Activated naive CD8-positive, alpha-beta T cell treated with anti-CD3 and anti-CD28 coated beads, Interleukin-2, amount 50 U/mL, for 24 hours (primary cell): Measurements from ENCODE around the gene APCDD1.

Source experiments
- ATAC-seq: fragments of 150-1000 bp; cut with Tn5 transposase; one replicate; pipeline ENCODE4 v1.10.0; 2021
- DNase-seq: peaks from one replicate; pipeline ENCODE4 v3.0.0; 2021
- H3K27ac Mint-ChIP-seq: one replicate; pipeline ENCODE4 v1.8.0; 2021; ENCODE audit warnings: mild to moderate bottlenecking, mixed read lengths
- H3K27me3 Mint-ChIP-seq: one replicate; pipeline ENCODE4 v1.8.0; 2021; ENCODE audit warnings: mixed read lengths
- H3K36me3 Mint-ChIP-seq: one replicate; pipeline ENCODE4 v1.8.0; 2021; ENCODE audit warnings: low read depth, mixed read lengths
- H3K4me1 Mint-ChIP-seq: one replicate; pipeline ENCODE4 v1.8.0; 2021; ENCODE audit warnings: mixed read lengths
- H3K4me3 Mint-ChIP-seq: one replicate; pipeline ENCODE4 v1.8.0; 2021; ENCODE audit warnings: mild to moderate bottlenecking, moderate library complexity, mixed read lengths
- H3K9me3 Mint-ChIP-seq: one replicate; pipeline ENCODE4 v1.8.0; 2021; ENCODE audit warnings: mixed read lengths

APCDD1 gene

GRCh38 chr18:10444314-10445006 is 10.0 kb upstream of the APCDD1 start:
- DNase-seq (no peak), ATAC-seq (no peak)
- Mint-ChIP-seq H3K36me3 (no peaks in the 10 kb centered on the region), H3K9me3 (no peaks in the 10 kb centered on the region), H3K4me3 (no peak overlapping the region), H3K4me1 (no peaks in the 10 kb centered on the region), H3K27ac (no peak overlapping the region), H3K27me3 (no peaks in the 10 kb centered on the region)

- Mint-ChIP-seq H3K4me1 (no peaks in the 10 kb centered on the region), H3K4me3 (no peak overlapping the region), H3K36me3 (no peaks in the 10 kb centered on the region), H3K27me3 (peaks cover 18% of the 10 kb centered on the region), H3K27ac (no peak overlapping the region), H3K9me3 (no peaks in the 10 kb centered on the region)
- DNase-seq (no peak), ATAC-seq (no peak)
Observed at GRCh38 chr18:10449396-10449795, 5.0 kb upstream of the APCDD1 start.

GRCh38 chr18:10450986-10451385 is 3.4 kb upstream of the APCDD1 start:
- no peak overlapping the region for H3K27ac Mint-ChIP-seq
- H3K4me3 Mint-ChIP-seq: no peak overlapping the region
- no peak for DNase-seq
- no peaks in the 10 kb centered on the region for H3K9me3 Mint-ChIP-seq
- peaks cover 27% of the 10 kb centered on the region for H3K27me3 Mint-ChIP-seq
- H3K4me1 Mint-ChIP-seq: peaks cover 4% of the 10 kb centered on the region
- no peaks in the 10 kb centered on the region for H3K36me3 Mint-ChIP-seq
- ATAC-seq: no peak

GRCh38 chr18:10453261-10453805 is 1.1 kb upstream of the APCDD1 start:
- H3K27ac Mint-ChIP-seq: no peak overlapping the region
- H3K36me3 Mint-ChIP-seq: no peaks in the 10 kb centered on the region
- ATAC-seq (no peak), DNase-seq (no peak)
- peaks cover 4% of the 10 kb centered on the region for H3K4me1 Mint-ChIP-seq
- no peak overlapping the region for H3K4me3 Mint-ChIP-seq
- no peaks in the 10 kb centered on the region for H3K9me3 Mint-ChIP-seq
- peaks cover 40% of the 10 kb centered on the region for H3K27me3 Mint-ChIP-seq

GRCh38 chr18:10454681-10455557 is 484 bp downstream of the APCDD1 start:
- H3K27me3 Mint-ChIP-seq: peaks cover 40% of the 10 kb centered on the region
- H3K4me1 Mint-ChIP-seq: peaks cover 4% of the 10 kb centered on the region
- H3K27ac Mint-ChIP-seq: no peak overlapping the region
- ATAC-seq (no peak), DNase-seq (no peak)
- peak overlapping the region; percentile 60 for H3K4me3 Mint-ChIP-seq
- H3K36me3 Mint-ChIP-seq: no peaks in the 10 kb centered on the region
- no peaks in the 10 kb centered on the region for H3K9me3 Mint-ChIP-seq

- Mint-ChIP-seq H3K4me3 (peak overlapping the region; percentile 60), H3K9me3 (no peaks in the 10 kb centered on the region), H3K36me3 (no peaks in the 10 kb centered on the region), H3K4me1 (peaks cover 4% of the 10 kb centered on the region), H3K27me3 (peaks cover 40% of the 10 kb centered on the region), H3K27ac (no peak overlapping the region)
- DNase-seq: no peak
- ATAC-seq: no peak
Observed at GRCh38 chr18:10455726-10456453, 1.5 kb downstream of the APCDD1 start.

- DNase-seq: no peak
- no peaks in the 10 kb centered on the region for H3K36me3 Mint-ChIP-seq
- H3K9me3 Mint-ChIP-seq: no peaks in the 10 kb centered on the region
- ATAC-seq: no peak
- no peak overlapping the region for H3K27ac Mint-ChIP-seq
- no peak overlapping the region for H3K4me3 Mint-ChIP-seq
- H3K27me3 Mint-ChIP-seq: peaks cover 40% of the 10 kb centered on the region
- peaks cover 4% of the 10 kb centered on the region for H3K4me1 Mint-ChIP-seq
Observed at GRCh38 chr18:10456718-10457117, 2.3 kb downstream of the APCDD1 start.

- H3K27ac Mint-ChIP-seq: no peak overlapping the region
- H3K4me3 Mint-ChIP-seq: no peak overlapping the region
- H3K27me3 Mint-ChIP-seq: peaks cover 36% of the 10 kb centered on the region
- H3K36me3 Mint-ChIP-seq: no peaks in the 10 kb centered on the region
- H3K4me1 Mint-ChIP-seq: peaks cover 4% of the 10 kb centered on the region
- DNase-seq (no peak), ATAC-seq (no peak)
- H3K9me3 Mint-ChIP-seq: no peaks in the 10 kb centered on the region
Observed at GRCh38 chr18:10457128-10457527, 2.7 kb downstream of the APCDD1 start.

- Mint-ChIP-seq H3K36me3 (no peaks in the 10 kb centered on the region), H3K9me3 (peaks cover 3% of the 10 kb centered on the region), H3K4me1 (peaks cover 4% of the 10 kb centered on the region), H3K27ac (no peak overlapping the region), H3K27me3 (peaks cover 32% of the 10 kb centered on the region), H3K4me3 (no peak overlapping the region)
- DNase-seq (no peak), ATAC-seq (no peak)
Observed at GRCh38 chr18:10457767-10458166, 3.3 kb downstream of the APCDD1 start.

GRCh38 chr18:10458691-10459090 is 4.3 kb downstream of the APCDD1 start:
- no peak for DNase-seq
- Mint-ChIP-seq H3K27me3 (peaks cover 25% of the 10 kb centered on the region), H3K4me3 (no peak overlapping the region), H3K36me3 (no peaks in the 10 kb centered on the region), H3K27ac (no peak overlapping the region), H3K4me1 (peaks cover 4% of the 10 kb centered on the region), H3K9me3 (peaks cover 10% of the 10 kb centered on the region)
- ATAC-seq: no peak

- peaks cover 21% of the 10 kb centered on the region for H3K27me3 Mint-ChIP-seq
Observed at GRCh38 chr18:10459587-10459986, 5.2 kb downstream of the APCDD1 start.

GRCh38 chr18:10460414-10461018 is 6.1 kb downstream of the APCDD1 start:
- no peak overlapping the region for H3K4me3 Mint-ChIP-seq
- H3K36me3 Mint-ChIP-seq: no peaks in the 10 kb centered on the region
- H3K4me1 Mint-ChIP-seq: peaks cover under 1% of the 10 kb centered on the region
- peaks cover 17% of the 10 kb centered on the region for H3K27me3 Mint-ChIP-seq
- H3K27ac Mint-ChIP-seq: no peak overlapping the region
- peaks cover 10% of the 10 kb centered on the region for H3K9me3 Mint-ChIP-seq
- ATAC-seq: no peak
- DNase-seq: no peak

More at GRCh38 chr18:10459587-10459986, 5.2 kb downstream of the APCDD1 start:
- no peak overlapping the region for H3K27ac Mint-ChIP-seq
- H3K4me1 Mint-ChIP-seq: peaks cover 4% of the 10 kb centered on the region
- H3K9me3 Mint-ChIP-seq: peaks cover 10% of the 10 kb centered on the region
- ATAC-seq (no peak), DNase-seq (no peak)
- H3K36me3 Mint-ChIP-seq: no peaks in the 10 kb centered on the region
- H3K4me3 Mint-ChIP-seq: no peak overlapping the region

GRCh38 chr18:10461989-10462388 is 7.6 kb downstream of the APCDD1 start:
- H3K4me1 Mint-ChIP-seq: no peaks in the 10 kb centered on the region
- no peak for ATAC-seq
- peaks cover 10% of the 10 kb centered on the region for H3K9me3 Mint-ChIP-seq
- H3K36me3 Mint-ChIP-seq: no peaks in the 10 kb centered on the region
- H3K27ac Mint-ChIP-seq: no peak overlapping the region
- H3K27me3 Mint-ChIP-seq: peaks cover 3% of the 10 kb centered on the region
- H3K4me3 Mint-ChIP-seq: no peak overlapping the region
- DNase-seq: no peak

GRCh38 chr18:10462597-10462996 is 8.2 kb downstream of the APCDD1 start:
- DNase-seq: no peak
- no peak overlapping the region for H3K27ac Mint-ChIP-seq
- H3K4me3 Mint-ChIP-seq: no peak overlapping the region
- no peaks in the 10 kb centered on the region for H3K27me3 Mint-ChIP-seq
- H3K36me3 Mint-ChIP-seq: no peaks in the 10 kb centered on the region
- peaks cover 10% of the 10 kb centered on the region for H3K9me3 Mint-ChIP-seq
- no peak for ATAC-seq
- H3K4me1 Mint-ChIP-seq: no peaks in the 10 kb centered on the region
